Testis (tissue), 3 donors: Measurements from ENCODE around the gene AUTS2. TPM values are rescaled to one million over a fixed set of nuclear protein-coding genes. Genes with fewer than 3 reads are reported as not detected.

Experiments
- DNase-seq: peaks from one replicate; pipeline ENCODE4 v3.0.0-alpha.2; 2019
- H3K27ac ChIP-seq, 2 donors: fragments of 200-600 bp; sonication (generic); one replicate each; pipeline ENCODE4 v1.5.1; 2019
- H3K27me3 ChIP-seq: fragments of 200-600 bp; sonication (generic); one replicate; pipeline ENCODE4 v1.5.1; 2019
- H3K36me3 ChIP-seq: fragments of 200-600 bp; sonication (generic); one replicate; pipeline ENCODE4 v1.5.1; 2017; ENCODE audit warnings: low read depth; ENCODE audit errors: missing control alignments
- H3K4me1 ChIP-seq: fragments of 200-600 bp; sonication (generic); one replicate; pipeline ENCODE4 v1.5.1; 2019
- H3K4me3 ChIP-seq, 2 donors: fragments of 200-600 bp; sonication (generic); one replicate each; pipeline ENCODE4 v1.5.1; 2017 to 2019
- H3K9me3 ChIP-seq: fragments of 200-600 bp; sonication (generic); one replicate; pipeline ENCODE4 v1.5.1; 2017
- CTCF ChIP-seq, 3 experiments: fragments of 450-650 bp in 2 of 3; fragments of 200-600 bp in 1 of 3; sonication (generic) in 1 of 3; IDR thresholded peaks; one replicate each; pipeline ENCODE4 v1.5.1; 2016 to 2019; ENCODE audit warnings: antibody characterized with exemption in 3 of 3, mild to moderate bottlenecking in 2 of 3, moderate library complexity in 1 of 3
- POLR2A ChIP-seq: fragments of 450-650 bp; IDR thresholded peaks from one replicate; pipeline ENCODE4 v1.6.1; 2017; ENCODE audit warnings: antibody characterized with exemption, mild to moderate bottlenecking, moderate library complexity
- WGBS, 2 donors: methylation state at CpG; one replicate each; pipeline ENCODE4 v1.1.5; 2018; 5-methylcytosine and 5-hydroxymethylcytosine counted together
- intact Hi-C: fragments of 100-400 bp; cut with DNase I; formaldehyde crosslinking; loops from one replicate; pipeline ENCODE4 v1.15.1; 2023; ENCODE audit warnings: low total_unique reads
- polyA plus RNA-seq: library from polyadenylated mRNA; stranded (reverse); fragments of 350-450 nt; fragmentation: Illumina TruSeq; extraction: RNeasy Lipid Tissue Mini Kit (QIAGEN cat#74804); gene quantifications from one replicate; pipeline ENCODE4 v1.2.3, GENCODE V29; 2014; ENCODE audit warnings: low read depth, low replicate concordance; ENCODE audit not compliant: insufficient read depth
- total RNA-seq, 2 donors: library from RNA; depleted of rRNA; stranded (reverse); fragments of >200 nt; gene quantifications; one replicate each; pipeline ENCODE4 v1.2.3, GENCODE V29; 2016

Gene AUTS2
- total and polyA plus RNA-seq, 3 donors from 2014 or later: 21.3 to 75.5 (median 56.1) TPM

GRCh38 chr7:70410134-70410750, 812.0 kb downstream of the AUTS2 start:
- no peak for DNase-seq
- H3K27ac ChIP-seq: no peak overlapping the region
- 87 to 88% methylated on average over 8 of the region's 8 CpGs for WGBS, 2 donors
- H3K4me3 ChIP-seq: no peak overlapping the region
- H3K27me3 ChIP-seq: no peaks in the 10 kb centered on the region
- TF ChIP-seq CTCF (IDR thresholded peaks at IDR 0.05) (no peak), POLR2A (no peak)
- H3K9me3 ChIP-seq: no peaks in the 10 kb centered on the region
- no peaks in the 10 kb centered on the region for H3K36me3 ChIP-seq
- no peaks in the 10 kb centered on the region for H3K4me1 ChIP-seq
- intact Hi-C loops: no loop called here

DNA sequence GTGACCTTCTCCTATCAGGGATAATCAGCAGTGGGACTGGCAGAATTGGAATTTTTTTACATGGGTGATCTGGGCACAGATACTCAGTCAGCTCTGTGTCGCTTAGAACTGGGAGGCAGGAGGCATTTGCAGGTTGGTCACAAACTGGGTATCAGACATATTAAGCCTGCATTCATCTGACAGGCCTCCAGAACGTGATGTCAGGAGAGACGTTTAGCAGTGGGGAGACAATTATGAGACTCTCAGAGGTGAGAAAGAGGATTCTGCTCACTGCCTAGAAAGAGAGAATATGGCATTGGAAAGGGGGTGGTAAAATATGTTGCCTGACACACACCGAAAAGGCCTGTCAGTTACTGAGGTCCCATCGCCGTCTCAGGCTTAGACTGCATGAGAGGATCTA, 816.1 kb downstream of the AUTS2 start:
- Histone ChIP-seq H3K27me3 (no peaks in the 10 kb centered on the region), H3K36me3 (no peaks in the 10 kb centered on the region), H3K4me3 (no peak overlapping the region), H3K9me3 (no peaks in the 10 kb centered on the region), H3K4me1 (no peaks in the 10 kb centered on the region), H3K27ac (no peak overlapping the region)
- intact Hi-C loops: no loop called here
- 95 to 99% methylated on average over 6 of the region's 6 CpGs for WGBS, 2 donors
- no peak for DNase-seq
- TF ChIP-seq CTCF (IDR thresholded peaks at IDR 0.05) (no peak), POLR2A (no peak)

- Histone ChIP-seq H3K27me3 (no peaks in the 10 kb centered on the region), H3K27ac (no peak overlapping the region), H3K4me1 (no peaks in the 10 kb centered on the region), H3K4me3 (no peak overlapping the region), H3K9me3 (no peaks in the 10 kb centered on the region), H3K36me3 (no peaks in the 10 kb centered on the region)
- no peak for DNase-seq
- 93 to 94% methylated on average over 10 of the region's 10 CpGs for WGBS, 2 donors
- intact Hi-C loops: no loop called here
- TF ChIP-seq CTCF (IDR thresholded peaks at IDR 0.05): no peak
- no peak for TF ChIP-seq POLR2A
These were observed 817.1 kb downstream of the AUTS2 start for GRCh38 chr7:70415179-70415972.

DNA sequence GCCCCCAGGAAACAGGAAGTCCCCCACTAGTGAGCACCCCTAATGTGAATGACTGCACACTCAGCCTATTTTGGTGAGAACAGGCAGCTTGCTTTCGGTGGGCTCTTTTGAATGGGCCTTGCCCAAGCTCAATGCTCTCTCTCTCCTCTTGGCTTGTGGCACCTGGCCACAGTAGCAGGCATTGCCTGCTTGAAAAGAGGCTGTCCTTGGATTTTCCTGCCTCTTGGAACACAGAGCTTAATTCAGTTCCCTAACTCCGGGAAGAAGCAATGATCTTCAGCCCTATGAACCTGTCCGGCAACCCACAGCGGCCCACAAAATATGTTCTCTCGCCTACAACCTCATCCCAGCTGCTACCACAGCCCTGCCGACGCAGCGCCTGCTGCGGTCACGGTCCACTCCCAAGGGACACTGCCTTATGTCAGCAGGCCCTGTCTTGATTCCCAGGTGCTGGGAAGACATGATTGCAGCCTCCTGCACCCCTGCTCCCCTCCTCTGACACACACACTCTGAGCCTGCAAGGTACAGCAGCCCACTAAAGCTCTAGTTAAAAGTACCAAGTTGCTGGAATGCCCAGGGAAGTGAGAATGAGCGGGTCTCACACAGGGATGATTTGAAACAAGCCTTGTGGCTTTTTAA, 818.2 kb downstream of the AUTS2 start:
- WGBS, 2 donors: 93 to 96% methylated on average over 9 to 11 of the region's 11 CpGs
- Histone ChIP-seq H3K4me3 (no peak overlapping the region), H3K27me3 (no peaks in the 10 kb centered on the region), H3K4me1 (no peaks in the 10 kb centered on the region), H3K9me3 (no peaks in the 10 kb centered on the region), H3K36me3 (no peaks in the 10 kb centered on the region), H3K27ac (no peak overlapping the region)
- TF ChIP-seq POLR2A (no peak), CTCF (IDR thresholded peaks at IDR 0.05) (no peak)
- DNase-seq: no peak
- intact Hi-C loops: no loop called here
